Panc1 (cell line): ENCODE results near the gene SRP68. TPM values are rescaled to one million over a fixed set of nuclear protein-coding genes. Genes with fewer than 3 reads are reported as not detected.

Experiments
- ATAC-seq: fragments of 200-7000 bp; cut with Tn5 transposase; 2 replicates; pipeline ENCODE4 v1.9.1; 2020; ENCODE audit warnings: mild to moderate bottlenecking, moderate library complexity
- BruUV-seq: library from RNA; stranded (reverse); fragments of 400-500 nt; replicated peaks from 2 replicates; lab custom pipeline; 2021; lab: Mats Ljungman, UMichigan
- CTCF ChIA-PET: fragments of 300-600 bp; sonication (Branson Sonifier 250); formaldehyde crosslinking; loops from one replicate; lab custom pipeline; 2022; ENCODE audit warnings: antibody characterized with exemption; lab: Charles Lee
- POLR2A ChIA-PET: fragments of 300-600 bp; sonication (Branson Sonifier 250); formaldehyde crosslinking; loops from one replicate; lab custom pipeline; 2022; ENCODE audit warnings: antibody characterized with exemption; lab: Charles Lee
- DNase-seq: peaks from one replicate; pipeline ENCODE4 v3.0.0-alpha.2; 2010; ENCODE audit warnings: low read depth, low spot score
- H3K27ac ChIP-seq: 2 replicates; pipeline ENCODE4 v1.5.1; 2011; ENCODE audit warnings: mild to moderate bottlenecking, low read length, inconsistent platforms
- H3K27me3 ChIP-seq: fragments of 200-500 bp; sonication (Bioruptor generic); 2 replicates; pipeline ENCODE4 v1.6.0; 2014; ENCODE audit warnings: low read length, inconsistent platforms; ENCODE audit not compliant: control insufficient read depth, insufficient read depth
- H3K36me3 ChIP-seq: fragments of 200-500 bp; sonication (Bioruptor generic); 2 replicates; pipeline ENCODE4 v1.5.1; 2014; ENCODE audit warnings: inconsistent platforms, mild to moderate bottlenecking, low read length, moderate library complexity; ENCODE audit not compliant: control insufficient read depth, insufficient read depth
- H3K4me1 ChIP-seq: 2 replicates; pipeline ENCODE4 v1.5.1; 2011; ENCODE audit warnings: inconsistent platforms, mild to moderate bottlenecking, low read length, moderate library complexity; ENCODE audit not compliant: control insufficient read depth, insufficient read depth
- H3K4me3 ChIP-seq, 2 experiments: 2 replicates each; pipeline ENCODE4 v1.5.1; 2011 to 2012; ENCODE audit warnings: low read depth in 2 of 2, low read length in 2 of 2, mild to moderate bottlenecking in 2 of 2, inconsistent platforms in 1 of 2, moderate library complexity in 1 of 2
- H3K9me3 ChIP-seq: fragments of 200-500 bp; sonication (Bioruptor generic); 2 replicates; pipeline ENCODE4 v1.5.1; 2014; ENCODE audit warnings: low read depth, mild to moderate bottlenecking, inconsistent platforms, low read length, moderate library complexity; ENCODE audit not compliant: control insufficient read depth, insufficient read depth
- CTCF ChIP-seq: fragments of 450-650 bp; IDR thresholded peaks from 2 replicates; pipeline ENCODE4 v1.5.1; 2017; ENCODE audit warnings: mild to moderate bottlenecking
- POLR2AphosphoS5 ChIP-seq: IDR thresholded peaks from 2 replicates; pipeline ENCODE4 v1.6.1; 2012; ENCODE audit warnings: mild to moderate bottlenecking, low read depth, low read length, moderate library complexity
- REST ChIP-seq, 2 experiments: IDR thresholded peaks; 2 replicates each; pipeline ENCODE4 v1.6.1; 2011 to 2012; ENCODE audit warnings: low read depth in 2 of 2, control low read depth in 1 of 2, low read length in 1 of 2, mild to moderate bottlenecking in 1 of 2, moderate library complexity in 1 of 2; ENCODE audit not compliant: insufficient read depth in 1 of 2
- SIN3A ChIP-seq: IDR thresholded peaks from 2 replicates; pipeline ENCODE4 v1.6.1; 2012; ENCODE audit warnings: low read depth, mild to moderate bottlenecking, low read length, moderate library complexity, borderline replicate concordance; ENCODE audit not compliant: insufficient read depth
- TCF7L2 ChIP-seq: IDR thresholded peaks from 2 replicates; pipeline ENCODE4 v1.6.1; 2011; ENCODE audit warnings: mild to moderate bottlenecking, low read depth, low read length, inconsistent platforms
- in situ Hi-C: cut with HindIII; loops from 2 replicates; pipeline ENCODE4 v1.10.0; 2016; ENCODE audit warnings: low sequenced_read_pairs, low pct_unique_long_range_greater_than_20kb
- intact Hi-C: fragments of 100-400 bp; cut with micrococcal nuclease; formaldehyde crosslinking; loops from one replicate; pipeline ENCODE4 v1.10.0; 2022; ENCODE audit not compliant: unreplicated experiment
- total RNA-seq: library from RNA; stranded (reverse); gene quantifications from one replicate; pipeline ENCODE4 v1.2.1, GENCODE V29; 2021; ENCODE audit not compliant: unreplicated experiment

The SRP68 gene
- total RNA-seq, 1 experiment from 2014 or later: 100 TPM

- in situ Hi-C loops: no loop called here
- intact Hi-C loops: no loop called here
- no peaks in the 10 kb centered on the region for H3K4me1 ChIP-seq
These were observed 54.0 kb downstream of the SRP68 start for GRCh38 chr17:76018340-76018680.

GRCh38 chr17:76017481-76018339 lies 54.6 kb downstream of the SRP68 start:
- Histone ChIP-seq H3K27ac (no peak overlapping the region), H3K36me3 (no peaks in the 10 kb centered on the region), H3K4me1 (no peaks in the 10 kb centered on the region), H3K27me3 (no peaks in the 10 kb centered on the region), H3K9me3 (no peaks in the 10 kb centered on the region), H3K4me3 (no peak overlapping the region)
- ChIA-PET POLR2A (no interaction called here), CTCF (interaction anchor here (1.3 kb wide), 1 partner anchor 18 kb away, joined by 3 read pairs; no protein-coding TSS in a partner anchor)
- no TSS peak for BruUV-seq
- DNase-seq: no peak
- no peak for ATAC-seq
- intact Hi-C loops: no loop called here
- in situ Hi-C loops: no loop called here
- no peak for TF ChIP-seq TCF7L2
- TF ChIP-seq REST (IDR thresholded peaks at IDR 0.05; ENCODE audit: insufficient read depth in 1 of 2, low read depth in 2 of 2, low read length in 1 of 2): no peak
- TF ChIP-seq POLR2AphosphoS5: no peak
- no peak for TF ChIP-seq SIN3A

More at GRCh38 chr17:76018340-76018680, 54.0 kb downstream of the SRP68 start:
- Histone ChIP-seq H3K9me3 (no peaks in the 10 kb centered on the region), H3K4me3 (no peak overlapping the region), H3K36me3 (peaks cover 3% of the 10 kb centered on the region; the same call in 1 of the 2 replicates), H3K27me3 (no peaks in the 10 kb centered on the region), H3K27ac (no peak overlapping the region)
- no peak for DNase-seq
- TF ChIP-seq POLR2AphosphoS5 (no peak), REST (IDR thresholded peaks at IDR 0.05; ENCODE audit: insufficient read depth in 1 of 2, low read depth in 2 of 2, low read length in 1 of 2) (no peak), TCF7L2 (no peak), CTCF (no peak), SIN3A (no peak)
- ChIA-PET POLR2A (interaction anchor here (0.5 kb wide), 1 partner anchor 46 kb away, joined by 8 read pairs; no protein-coding TSS in a partner anchor), CTCF (interaction anchor here (1.3 kb wide), 1 partner anchor 19 kb away, joined by 3 read pairs; no protein-coding TSS in a partner anchor)
- no TSS peak for BruUV-seq
- no peak for ATAC-seq
